Endothelial cell of umbilical vein (primary cell): Measurements from ENCODE around the gene CHPF2.

Source experiments
- CTCF ChIP-seq, 2 donors: IDR thresholded peaks; 1 replicate in 1 of 2; 2 replicates in 1 of 2; pipeline ENCODE4 v1.5.1; 2011; ENCODE audit warnings: low read length in 2 of 2, mild to moderate bottlenecking in 2 of 2, moderate library complexity in 2 of 2, control low read depth in 1 of 2, inconsistent platforms in 1 of 2, low read depth in 1 of 2; ENCODE audit not compliant: insufficient read depth in 1 of 2; ENCODE audit errors: extremely low read depth in 1 of 2
- EZH2 ChIP-seq: IDR thresholded peaks from 2 replicates; pipeline ENCODE4 v1.6.1; 2012; ENCODE audit warnings: borderline replicate concordance, low read depth, mild to moderate bottlenecking, moderate library complexity, low read length, inconsistent platforms; ENCODE audit not compliant: severe bottlenecking
- FOS ChIP-seq: IDR thresholded peaks from 2 replicates; pipeline ENCODE4 v1.6.1; 2011; ENCODE audit warnings: mild to moderate bottlenecking, low read length, moderate library complexity, borderline replicate concordance; ENCODE audit not compliant: insufficient read depth
- MAX ChIP-seq: IDR thresholded peaks from 2 replicates; pipeline ENCODE4 v1.6.1; 2011; ENCODE audit not compliant: insufficient read depth, insufficient read length
- POLR2A ChIP-seq: IDR thresholded peaks from 2 replicates; pipeline ENCODE4 v1.6.1; 2012; ENCODE audit warnings: low read depth, mild to moderate bottlenecking, control low read depth, low read length

- TF ChIP-seq MAX (no peak), CTCF (IDR thresholded peaks at IDR 0.05; ENCODE audit: extremely low read depth in 1 of 2, insufficient read depth in 1 of 2, low read depth in 1 of 2, low read length in 2 of 2) (no peak), FOS (no peak), POLR2A (no peak), EZH2 (no peak)
These were observed 4.0 kb upstream of the CHPF2 start for GRCh38 chr7:151228024-151228866.
